K562 (cell line): ENCODE measurements around the gene UBE2J2. TPM values are rescaled to one million over a fixed set of nuclear protein-coding genes. Genes with fewer than 3 reads are reported as not detected.

Source experiments
- ATAC-seq: fragments of 200-7000 bp; cut with Tn5 transposase; 3 replicates; pipeline ENCODE4 v1.9.1; 2020; ENCODE audit warnings: moderate library complexity
- BruUV-seq: library from RNA; stranded (reverse); fragments of 400-500 nt; replicated peaks from 2 replicates; lab custom pipeline; 2021; lab: Mats Ljungman, UMichigan
- CTCF ChIA-PET: fragments of 300-600 bp; formaldehyde crosslinking; extraction: SDS; loops from one replicate; lab custom pipeline; 2021; ENCODE audit warnings: low intra/inter-chr PET ratio; lab: Yijun Ruan, JAX
- POLR2A ChIA-PET: fragments of 300-600, 350-650 bp; sonication (Branson Sonifier 250); formaldehyde crosslinking; extraction: SDS; loops from one replicate; lab custom pipeline; 2021; ENCODE audit warnings: antibody characterized with exemption, inconsistent platforms; lab: Yijun Ruan, JAX
- DNase-seq, 4 experiments: peaks; one replicate each; pipeline versions ENCODE4 v3.0.0 to v3.0.0-alpha.2; 2011 to 2018; ENCODE audit warnings: low spot score in 3 of 4, mixed read lengths in 3 of 4; ENCODE audit errors: extremely low read depth in 1 of 4
- FAIRE-seq: peaks from 2 replicates; lab custom pipeline; 2011; peaks lifted over from hg19 to GRCh38; lab: Jason Lieb, UNC
- H2AFZ ChIP-seq: 2 replicates; pipeline ENCODE4 v1.6.0; 2011; ENCODE audit warnings: low read depth, low read length, control low read depth, inconsistent platforms
- H3K27ac ChIP-seq: fragments of 200-600 bp; 3 replicates; pipeline ENCODE4 v1.8.0; 2011; ENCODE audit warnings: low read depth, mild to moderate bottlenecking, control low read depth, inconsistent platforms, low read length, moderate library complexity, mixed read lengths; ENCODE audit errors: extremely low read depth
- H3K27me3 ChIP-seq, 2 experiments: fragments of 300-600 bp in 1 of 2; 2 replicates in 1 of 2; 3 replicates in 1 of 2; pipeline versions ENCODE4 v1.6.0 to v1.8.0; 2011; ENCODE audit warnings: inconsistent platforms in 2 of 2, low read length in 2 of 2, mild to moderate bottlenecking in 1 of 2, mixed read lengths in 1 of 2, moderate library complexity in 1 of 2; ENCODE audit not compliant: control insufficient read depth in 2 of 2, insufficient read depth in 2 of 2
- H3K36me3 ChIP-seq: fragments of 300-600 bp; 3 replicates; pipeline ENCODE4 v1.8.0; 2011; ENCODE audit warnings: mild to moderate bottlenecking, low read length, inconsistent platforms; ENCODE audit not compliant: control insufficient read depth, insufficient read depth
- H3K4me1 ChIP-seq, 2 experiments: fragments of 200-600 bp in 1 of 2; replicated peaks in 1 of 2; 2 replicates in 1 of 2; 3 replicates in 1 of 2; pipeline versions ENCODE4 v1.5.1 to v1.8.0; 2011; ENCODE audit warnings: inconsistent platforms in 2 of 2, low read length in 2 of 2, mild to moderate bottlenecking in 1 of 2, mixed read lengths in 1 of 2, moderate library complexity in 1 of 2; ENCODE audit not compliant: control insufficient read depth in 2 of 2, insufficient read depth in 2 of 2
- H3K4me2 ChIP-seq: 2 replicates; pipeline ENCODE4 v1.6.1; 2011; ENCODE audit warnings: low read length, control low read depth, inconsistent platforms, mixed read lengths; ENCODE audit not compliant: insufficient read depth
- H3K4me3 ChIP-seq: fragments of 200-600 bp; sonication (generic), shearing (Covaris generic); 2 replicates; pipeline ENCODE4 v1.5.1; 2016; ENCODE audit warnings: control low read depth, inconsistent platforms
- H3K79me2 ChIP-seq: fragments of 200-600 bp; 3 replicates; pipeline ENCODE4 v1.8.0; 2011; ENCODE audit warnings: low read length, inconsistent platforms; ENCODE audit not compliant: control insufficient read depth, insufficient read depth
- H3K9ac ChIP-seq, 2 experiments: 2 replicates each; pipeline versions ENCODE4 v1.6.0 to v1.6.1; 2011; ENCODE audit warnings: low read depth in 2 of 2, low read length in 2 of 2, control low read depth in 1 of 2, inconsistent platforms in 1 of 2, mild to moderate bottlenecking in 1 of 2, mixed read lengths in 1 of 2; ENCODE audit not compliant: insufficient read depth in 1 of 2
- H3K9me1 ChIP-seq: one replicate; pipeline ENCODE4 v1.6.0; 2011; ENCODE audit warnings: inconsistent platforms, mild to moderate bottlenecking, low read length, moderate library complexity; ENCODE audit not compliant: control insufficient read depth, insufficient read depth
- H3K9me3 ChIP-seq: replicated peaks from 2 replicates; pipeline ENCODE4 v1.5.1; 2011; ENCODE audit warnings: low read depth, low read length, inconsistent platforms; ENCODE audit not compliant: control insufficient read depth, insufficient read depth
- H4K20me1 ChIP-seq: replicated peaks from 2 replicates; pipeline ENCODE4 v1.6.1; 2011; ENCODE audit warnings: low read length, inconsistent platforms, mixed read lengths; ENCODE audit not compliant: control insufficient read depth, insufficient read depth
- CREB1 ChIP-seq, 2 experiments: sonication (generic) in 1 of 2; formaldehyde crosslinking in 1 of 2; IDR thresholded peaks; 2 replicates each; pipeline versions ENCODE4 v1.6.1 to v1.8.0; 2012 to 2022; ENCODE audit warnings: inconsistent platforms in 1 of 2, mild to moderate bottlenecking in 1 of 2, missing genetic modification reagents in 1 of 2, moderate library complexity in 1 of 2
- DACH1 ChIP-seq: fragments of 450-650 bp; IDR thresholded peaks from 2 replicates; pipeline ENCODE4 v1.6.1; 2018; ENCODE audit not compliant: partially characterized antibody
- FOXM1 ChIP-seq, 2 experiments: fragments of 450-650 bp in 1 of 2; sonication (generic) in 1 of 2; formaldehyde crosslinking in 1 of 2; IDR thresholded peaks; 2 replicates each; pipeline versions ENCODE4 v1.6.1 to v1.9.0; 2017 to 2022; ENCODE audit warnings: low read depth in 2 of 2, mild to moderate bottlenecking in 2 of 2, missing genetic modification reagents in 1 of 2, moderate library complexity in 1 of 2
- HSF4 ChIP-seq: fragments of 250-450 bp; sonication (Bioruptor Pico); IDR thresholded peaks from 2 replicates; pipeline ENCODE4 v2.1.2; 2022; ENCODE audit warnings: mild to moderate bottlenecking, moderate library complexity, borderline replicate concordance
- IRF1 ChIP-seq: sonication (generic); formaldehyde crosslinking; IDR thresholded peaks from 2 replicates; pipeline ENCODE4 v1.8.0; 2022; ENCODE audit warnings: missing genetic modification reagents, mild to moderate bottlenecking, borderline replicate concordance
- KAT7 ChIP-seq: sonication (generic); formaldehyde crosslinking; IDR thresholded peaks from 2 replicates; pipeline ENCODE4 v1.8.0; 2022; ENCODE audit warnings: missing genetic modification reagents, mild to moderate bottlenecking, borderline replicate concordance
- MTA1 ChIP-seq: fragments of 450-650 bp; IDR thresholded peaks from 2 replicates; pipeline ENCODE4 v1.6.1; 2017; ENCODE audit warnings: borderline replicate concordance
- MTA3 ChIP-seq: fragments of 450-650 bp; formaldehyde crosslinking; IDR thresholded peaks from 2 replicates; pipeline ENCODE4 v1.6.1; 2017; ENCODE audit warnings: mild to moderate bottlenecking, borderline replicate concordance
- PRMT5 ChIP-seq: sonication (generic); formaldehyde crosslinking; IDR thresholded peaks from 2 replicates; pipeline ENCODE4 v1.5.0; 2020; ENCODE audit warnings: missing genetic modification reagents
- RBM25 ChIP-seq: fragments of 200-400 bp; formaldehyde crosslinking; IDR thresholded peaks from 2 replicates; pipeline ENCODE4 v1.6.1; 2018; ENCODE audit warnings: low read length, low read depth, moderate library complexity; ENCODE audit not compliant: severe bottlenecking
- SMARCB1 ChIP-seq: IDR thresholded peaks from 2 replicates; pipeline ENCODE4 v1.6.1; 2011; ENCODE audit warnings: improper control_type of control experiment, low read depth; ENCODE audit not compliant: insufficient read length
- SMARCE1 ChIP-seq: fragments of 450-650 bp; IDR thresholded peaks from 2 replicates; pipeline ENCODE4 v1.7.1; 2016; ENCODE audit warnings: mild to moderate bottlenecking
- SOX6 ChIP-seq: fragments of 450-650 bp; IDR thresholded peaks from 2 replicates; pipeline ENCODE4 v1.6.1; 2014; ENCODE audit warnings: mild to moderate bottlenecking
- ZBTB1 ChIP-seq: sonication (generic); formaldehyde crosslinking; IDR thresholded peaks from 2 replicates; pipeline ENCODE4 v1.8.1; 2023; ENCODE audit warnings: missing genetic modification reagents, low read depth, mild to moderate bottlenecking, borderline replicate concordance
- ZBTB7A ChIP-seq: IDR thresholded peaks from 2 replicates; pipeline ENCODE4 v1.6.1; 2011; ENCODE audit warnings: low read depth, mild to moderate bottlenecking, low read length, moderate library complexity, borderline replicate concordance; ENCODE audit not compliant: control insufficient read depth
- ZNF274 ChIP-seq: IDR thresholded peaks from 2 replicates; pipeline ENCODE4 v1.6.1; 2011; ENCODE audit warnings: low read depth, mild to moderate bottlenecking, low read length, moderate library complexity, borderline replicate concordance
- ZNF644 ChIP-seq: fragments of 200-800 bp; sonication (Bioruptor generic); IDR thresholded peaks from 2 replicates; pipeline ENCODE4 v1.6.1; 2016; ENCODE audit warnings: low read depth, missing genetic modification characterization, missing compliant biosample characterization
- ZNF77 ChIP-seq: fragments of 250-450 bp; sonication (Bioruptor Pico); IDR thresholded peaks from 2 replicates; pipeline ENCODE4 v1.5.0; 2020
- WGBS: fragments of 100-300 bp; shearing (Covaris generic); methylation state at CpG from one replicate; pipeline ENCODE4 v1.1.6; 2016; ENCODE audit warnings: low coverage, mixed read lengths; ENCODE audit not compliant: insufficient coverage; ENCODE audit errors: missing lambda C conversion rate; 5-methylcytosine and 5-hydroxymethylcytosine counted together
- in situ Hi-C: fragments of 300-500 bp; cut with MboI; formaldehyde crosslinking; loops from 4 replicates; pipeline ENCODE4 v1.15.0; 2018; ENCODE audit warnings: inconsistent platforms, mixed read lengths
- intact Hi-C: fragments of 100-400 bp; cut with micrococcal nuclease; formaldehyde crosslinking; loops from 2 replicates; pipeline ENCODE4 v1.14.2; 2022
- polyA plus RNA-seq, 8 experiments: library from polyadenylated mRNA; depleted of rRNA in 4 of 8; stranded (reverse) in 5 of 8; unstranded in 3 of 8; fragments of >200 nt; fragmentation: Nextera tagmentation in 2 of 8; fragmentation: Illumina TruSeq in 1 of 8; extraction: Ambion mirVana in 2 of 8; extraction: Trizol in 1 of 8; gene quantifications; 2 replicates each; pipeline versions ENCODE4 v1.2.1 to v1.2.3, GENCODE V29; 2011 to 2014; ENCODE audit warnings: inconsistent platforms in 1 of 8, missing spikeins in 1 of 8
- total RNA-seq, 7 experiments: library from RNA; depleted of rRNA in 6 of 7; stranded (reverse); fragments of >200 nt in 6 of 7; fragmentation: Illumina TruSeq in 2 of 7; extraction: Trizol in 2 of 7; gene quantifications; 2 replicates each; pipeline versions ENCODE4 v1.2.1 to v1.2.3, GENCODE V29; 2011 to 2021; ENCODE audit warnings: low replicate concordance in 1 of 7

UBE2J2 gene
- total and polyA plus RNA-seq, 9 of the 15 experiments (the other 6 are each of a cell fraction or from before 2014, with no cell fraction given), result 0.93 to 112 (median 75.5) TPM

GRCh38 chr1:1210726-1211540 is 62.7 kb downstream of the UBE2J2 start:
- peak overlapping the region in 1 of 2 experiments; percentile 59; a peak in 1 of 4 replicates for H3K9ac ChIP-seq
- no peaks in the 10 kb centered on the region; the same call in 1 of the 2 replicates for H4K20me1 ChIP-seq
- no peaks in the 10 kb centered on the region for H3K79me2 ChIP-seq
- intact Hi-C loops, result no loop called here
- ChIA-PET POLR2A (interaction anchor here (2.3 kb wide), 1 partner anchor 20 kb away, joined by 7 read pairs; no protein-coding TSS in a partner anchor), CTCF (no interaction called here)
- H2AFZ ChIP-seq, result no peak overlapping the region
- H3K36me3 ChIP-seq, result peaks cover 5% of the 10 kb centered on the region; the same call in 1 of the 3 replicates
- no TSS peak for BruUV-seq
- WGBS, result 76% methylated on average over 28 of the region's 31 CpGs
- in situ Hi-C loops, result no loop called here
- no peak overlapping the region for H3K4me3 ChIP-seq
- no peaks in the 10 kb centered on the region for H3K27me3 ChIP-seq
- H3K4me2 ChIP-seq, result no peak overlapping the region
- H3K9me1 ChIP-seq, result no peaks in the 10 kb centered on the region
- H3K4me1 ChIP-seq, result peaks cover 13 to 92% of the 10 kb centered on the region in 2 experiments; a peak in 4 of 5 replicates
- no peak overlapping the region for H3K27ac ChIP-seq
- no peak for FAIRE-seq
- H3K9me3 ChIP-seq, result no peaks in the 10 kb centered on the region
- TF ChIP-seq SMARCB1, result no peak
- TF ChIP-seq SMARCE1, result no peak
- TF ChIP-seq ZBTB7A, result no peak
- TF ChIP-seq MTA1, result no peak
- TF ChIP-seq PRMT5, result no peak
- no peak for TF ChIP-seq ZBTB1
- no peak for TF ChIP-seq HSF4 (CRISPR knock-in tag)
- TF ChIP-seq SOX6, result no peak
- no peak for TF ChIP-seq DACH1
- TF ChIP-seq RBM25, result no peak
- TF ChIP-seq IRF1 (CRISPR knock-in tag), result no peak
- TF ChIP-seq ZNF644, result no peak
- no peak for TF ChIP-seq ZNF274
- TF ChIP-seq FOXM1 (IDR thresholded peaks at IDR 0.05; ENCODE audit: low read depth), result no peak
- TF ChIP-seq FOXM1 (CRISPR knock-in tag; IDR thresholded peaks at IDR 0.05; ENCODE audit: low read depth), result no peak
- TF ChIP-seq ZNF77, result no peak
- no peak for TF ChIP-seq KAT7 (CRISPR knock-in tag)
- no peak for TF ChIP-seq MTA3
- TF ChIP-seq CREB1 (IDR thresholded peaks at IDR 0.05), result no peak
- TF ChIP-seq CREB1 (CRISPR knock-in tag; IDR thresholded peaks at IDR 0.05), result no peak
- no peak for ATAC-seq
- no peak for DNase-seq
